GM18502 (cell line): Measurements from ENCODE around the gene PCNX3.
"Not testable (repeated sequence)": the region's sequence is repeated elsewhere in the genome, so short reads cannot be mapped to it uniquely, and the experiment has no call there.

Experiments
- ATAC-seq: cut with Tn5 transposase; IDR thresholded peaks from one replicate; pipeline ENCODE4 v1.9.1; 2021; ENCODE audit warnings: mild to moderate bottlenecking; ENCODE audit not compliant: unreplicated experiment, poor library complexity

PCNX3 gene

DNA sequence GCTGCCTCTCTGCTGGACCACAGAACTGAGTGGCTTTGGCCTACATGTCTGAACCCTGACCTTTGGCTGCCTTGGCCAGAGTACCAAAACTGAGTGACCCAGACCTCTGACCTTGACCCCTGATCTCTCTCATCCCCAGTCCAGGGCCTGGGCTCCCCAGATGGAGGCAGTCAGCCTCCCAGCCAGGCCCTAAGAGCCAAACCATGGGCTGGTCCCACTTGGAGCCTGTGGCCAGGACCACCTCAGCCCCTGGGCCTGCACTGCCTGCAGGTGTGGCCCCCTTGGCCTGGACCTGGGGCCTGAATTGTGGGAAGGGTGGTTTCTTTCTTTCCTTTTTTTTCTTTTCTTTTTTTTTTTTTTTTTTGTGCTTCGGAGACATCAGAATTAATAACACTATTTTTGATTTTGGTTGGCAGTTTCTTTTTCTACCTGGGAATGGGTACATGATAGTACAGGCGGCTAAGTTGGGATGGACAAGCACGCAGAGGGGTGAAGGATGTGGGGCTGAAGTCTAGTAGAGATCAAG, 21.5 kb downstream of the PCNX3 start:
- no peak for ATAC-seq

DNA sequence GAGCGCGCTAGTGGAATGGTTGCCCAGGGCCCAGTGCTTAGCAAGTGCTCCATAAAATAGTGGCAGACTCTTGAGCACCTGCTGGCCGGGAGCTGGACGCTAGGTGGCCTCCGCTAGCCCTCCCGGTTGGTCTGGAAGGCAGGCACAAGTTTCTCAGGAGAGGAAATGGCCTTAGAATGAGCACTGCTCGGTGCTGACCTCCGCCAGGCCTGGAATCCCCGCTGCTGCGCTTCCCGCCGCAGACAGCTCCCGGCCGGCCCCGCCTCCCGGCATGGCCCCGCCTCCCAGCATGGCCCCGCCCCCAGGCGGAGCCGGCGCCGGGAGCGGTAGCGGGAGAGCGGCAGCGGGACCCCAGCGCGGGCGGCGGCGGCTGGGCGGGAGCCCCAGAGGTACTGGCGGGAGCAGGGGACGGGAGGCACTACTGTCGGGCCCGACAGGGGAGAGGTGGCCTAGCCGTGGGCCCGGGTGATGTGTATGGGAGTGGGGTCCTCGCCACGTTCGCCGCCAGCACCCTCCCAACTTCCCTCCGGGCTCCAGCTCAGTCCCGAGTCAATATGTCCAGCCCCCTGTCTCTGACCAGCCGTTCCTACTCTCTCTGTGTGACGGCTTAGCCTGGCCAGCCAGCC, 22.3 kb downstream of the PCNX3 start, which contains the start of gene SIPA1:
Gene SIPA1 (plus strand): TSS at position 308 of the 626 bp plus-strand sequence. CDS start 2,821 bp downstream, outside the sequence.
- ATAC-seq: peak; percentile 43

DNA sequence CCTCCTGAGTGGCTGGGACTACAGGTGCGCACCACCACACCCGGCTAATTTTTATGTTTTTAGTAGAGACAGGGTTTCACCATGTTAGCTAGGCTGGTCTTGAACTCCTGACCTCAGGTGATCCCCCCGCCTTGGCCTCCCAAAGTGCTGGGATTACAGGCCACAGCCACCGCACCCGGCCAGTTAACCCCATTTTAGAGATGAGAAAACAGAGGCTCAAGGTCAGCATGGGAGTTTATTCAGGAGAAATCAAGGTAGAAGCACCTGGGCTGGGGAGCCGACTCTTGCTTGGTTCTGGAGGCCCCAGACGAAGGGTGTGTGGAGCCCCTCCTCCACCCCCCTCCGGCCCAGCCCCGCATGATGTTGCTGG, 23.6 kb downstream of the PCNX3 start:
- not testable (repeated sequence) for ATAC-seq

DNA sequence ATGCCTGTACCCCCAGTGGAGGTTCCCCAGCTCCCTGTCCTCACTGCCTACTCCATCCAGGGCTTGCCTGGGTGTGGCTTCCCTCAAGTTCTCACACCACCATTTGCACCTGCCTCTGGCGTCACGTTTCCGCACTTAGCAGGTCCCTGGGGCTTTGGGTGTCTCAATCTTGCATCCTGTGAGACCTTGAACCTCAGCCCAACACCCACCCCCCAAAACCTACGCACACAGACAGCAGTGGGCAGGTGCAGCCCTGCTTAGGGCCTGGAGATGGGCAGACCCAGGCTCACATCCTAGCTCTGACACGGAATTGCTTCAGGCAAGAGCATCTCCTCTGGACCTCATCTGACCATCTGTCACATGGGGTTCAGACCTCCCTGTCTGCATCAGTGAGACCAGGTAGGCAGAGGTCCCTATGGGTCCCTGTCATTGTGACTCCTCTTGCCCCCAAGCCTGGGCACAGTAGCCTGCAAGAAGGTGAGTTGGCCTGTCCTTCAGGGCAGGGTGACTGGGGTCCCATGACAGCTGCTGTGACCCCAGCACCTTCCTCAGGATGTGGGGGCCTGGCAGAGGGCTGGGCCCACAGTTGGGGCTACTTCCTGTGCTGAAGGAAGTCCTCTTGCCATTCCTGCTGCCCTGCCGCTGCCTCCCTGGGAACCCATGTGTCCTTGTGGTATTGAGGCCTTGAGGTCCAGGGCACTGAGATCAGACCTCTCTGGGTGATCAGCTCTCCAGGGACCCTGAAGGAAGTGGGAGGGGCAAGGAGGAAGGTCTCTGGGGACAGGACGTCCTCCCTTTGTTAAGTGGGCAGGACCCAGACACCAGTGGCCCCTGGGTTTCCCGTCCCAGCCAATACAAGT, 24.3 kb downstream of the PCNX3 start:
- ATAC-seq: peak; percentile 37

DNA sequence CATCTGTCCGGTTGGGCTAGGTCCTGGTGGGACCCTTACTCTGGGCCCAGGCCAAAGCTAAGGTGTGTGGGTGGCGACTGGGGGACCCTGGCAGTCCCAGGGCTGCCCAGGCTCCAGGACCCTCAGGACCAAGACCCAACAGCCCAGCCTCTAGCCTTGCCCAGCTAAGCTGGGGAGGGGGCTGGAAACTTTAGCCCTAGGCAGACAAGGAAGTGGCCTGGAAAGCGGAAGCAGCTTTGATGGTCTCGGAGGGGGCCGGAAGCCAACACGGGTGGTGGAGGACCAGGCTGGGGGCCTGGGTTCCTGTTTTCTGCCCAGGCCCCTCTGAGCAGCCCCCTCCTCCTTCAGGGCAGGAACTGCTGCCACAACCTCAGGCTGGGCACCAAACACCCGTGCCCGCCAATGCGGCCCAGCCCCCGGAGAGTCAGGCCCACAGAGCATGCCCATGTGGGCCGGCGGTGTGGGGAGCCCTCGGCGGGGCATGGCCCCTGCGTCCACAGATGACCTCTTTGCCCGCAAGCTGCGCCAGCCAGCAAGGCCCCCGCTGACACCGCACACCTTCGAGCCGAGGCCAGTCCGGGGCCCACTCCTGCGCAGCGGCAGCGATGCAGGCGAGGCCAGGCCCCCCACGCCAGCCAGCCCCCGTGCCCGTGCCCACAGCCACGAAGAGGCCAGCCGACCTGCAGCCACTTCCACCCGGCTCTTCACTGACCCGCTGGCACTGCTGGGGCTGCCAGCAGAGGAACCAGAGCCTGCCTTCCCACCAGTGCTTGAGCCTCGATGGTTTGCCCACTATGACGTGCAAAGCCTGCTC, 25.1 kb downstream of the PCNX3 start:
- ATAC-seq: no peak

DNA sequence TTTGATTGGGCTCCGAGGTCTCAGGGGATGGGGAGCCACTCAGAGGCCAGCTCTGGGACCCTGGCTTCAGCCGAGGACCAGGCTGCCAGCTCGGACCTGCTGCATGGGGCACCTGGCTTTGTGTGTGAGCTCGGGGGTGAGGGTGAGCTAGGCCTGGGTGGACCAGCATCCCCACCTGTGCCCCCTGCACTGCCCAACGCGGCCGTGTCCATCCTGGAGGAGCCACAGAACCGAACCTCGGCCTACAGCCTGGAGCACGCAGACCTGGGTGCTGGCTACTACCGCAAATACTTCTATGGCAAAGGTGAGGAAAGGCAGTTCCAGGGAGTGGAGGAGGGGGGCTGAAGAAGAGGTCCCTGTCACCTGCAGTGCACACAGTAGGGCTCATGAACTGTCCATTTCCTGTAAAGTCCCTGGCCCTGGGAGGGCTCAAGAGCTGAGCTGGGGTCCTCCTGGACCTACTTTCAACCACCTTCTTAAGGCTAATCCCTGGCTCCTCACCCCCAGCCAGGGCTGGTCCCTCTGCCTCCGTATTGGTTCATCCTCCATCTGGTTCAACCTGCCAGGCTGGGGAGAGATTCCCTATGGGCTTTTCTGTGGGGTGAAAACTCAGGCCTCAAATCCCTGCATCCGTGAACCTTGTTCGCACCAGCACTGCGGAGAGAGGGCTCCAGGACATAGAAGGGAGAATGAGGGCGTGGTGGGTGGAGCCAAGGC, 25.9 kb downstream of the PCNX3 start:
- ATAC-seq: no peak

DNA sequence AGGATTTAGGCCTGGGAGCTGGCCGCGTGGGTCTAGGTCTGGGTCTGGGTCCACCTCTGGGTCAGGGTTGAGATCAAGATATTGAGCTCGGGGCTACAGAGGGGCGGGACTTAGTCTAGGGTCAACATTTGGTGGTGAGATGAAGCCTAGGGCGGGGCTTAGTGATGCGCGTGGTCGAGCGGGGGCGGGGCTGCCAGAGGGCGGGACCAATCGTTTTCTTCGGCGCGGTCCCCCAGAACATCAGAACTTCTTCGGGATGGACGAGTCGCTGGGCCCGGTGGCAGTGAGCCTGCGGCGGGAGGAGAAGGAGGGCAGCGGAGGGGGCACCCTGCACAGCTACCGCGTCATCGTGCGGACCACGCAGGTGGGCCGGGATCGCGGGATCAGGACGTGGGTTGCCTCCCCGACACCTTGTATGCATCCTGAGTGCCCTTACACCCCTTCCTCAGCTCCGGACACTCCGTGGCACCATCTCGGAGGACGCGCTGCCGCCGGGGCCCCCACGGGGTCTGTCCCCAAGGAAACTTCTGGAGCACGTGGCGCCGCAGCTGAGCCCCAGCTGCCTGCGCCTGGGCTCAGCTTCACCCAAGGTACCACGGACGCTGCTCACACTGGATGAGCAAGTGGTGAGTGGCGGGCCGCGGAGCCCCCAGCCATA, 26.6 kb downstream of the PCNX3 start:
- ATAC-seq: no peak

DNA sequence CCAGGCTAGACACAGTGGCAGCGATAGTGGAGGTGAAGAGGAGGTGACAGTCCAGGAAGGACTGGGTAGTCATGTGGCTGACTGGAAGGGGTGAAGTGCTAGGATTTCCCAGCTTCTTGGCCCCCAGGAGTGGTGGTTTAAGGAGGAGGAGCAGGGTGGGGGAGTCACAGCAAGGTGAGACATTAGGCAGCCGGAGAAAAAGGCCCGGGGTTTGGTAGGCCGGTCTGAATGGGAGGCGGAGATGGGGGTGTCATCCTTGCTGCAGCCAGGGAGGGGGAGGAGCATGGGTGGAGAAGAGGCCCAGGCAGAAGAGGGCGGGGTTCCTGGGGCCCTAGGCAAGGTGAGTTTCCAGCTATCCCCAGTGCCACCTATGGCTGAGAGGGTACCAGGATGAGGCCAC, 28.4 kb downstream of the PCNX3 start:
- no peak for ATAC-seq

DNA sequence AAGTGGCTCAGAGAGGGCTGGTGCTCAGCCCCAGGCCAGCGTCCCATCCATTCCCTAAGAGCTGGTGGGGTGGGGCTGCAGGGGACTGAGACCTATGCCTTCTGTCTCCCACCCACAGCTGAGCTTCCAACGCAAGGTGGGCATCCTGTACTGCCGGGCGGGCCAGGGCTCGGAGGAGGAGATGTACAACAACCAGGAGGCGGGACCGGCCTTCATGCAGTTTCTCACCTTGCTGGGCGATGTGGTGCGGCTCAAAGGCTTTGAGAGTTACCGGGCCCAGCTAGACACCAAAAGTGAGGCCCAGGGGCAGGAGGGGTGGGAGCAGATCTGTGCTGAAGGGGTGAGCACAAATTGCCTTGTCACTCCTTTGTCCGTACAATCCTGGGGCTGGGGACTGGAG, 29.3 kb downstream of the PCNX3 start:
- ATAC-seq: no peak

DNA sequence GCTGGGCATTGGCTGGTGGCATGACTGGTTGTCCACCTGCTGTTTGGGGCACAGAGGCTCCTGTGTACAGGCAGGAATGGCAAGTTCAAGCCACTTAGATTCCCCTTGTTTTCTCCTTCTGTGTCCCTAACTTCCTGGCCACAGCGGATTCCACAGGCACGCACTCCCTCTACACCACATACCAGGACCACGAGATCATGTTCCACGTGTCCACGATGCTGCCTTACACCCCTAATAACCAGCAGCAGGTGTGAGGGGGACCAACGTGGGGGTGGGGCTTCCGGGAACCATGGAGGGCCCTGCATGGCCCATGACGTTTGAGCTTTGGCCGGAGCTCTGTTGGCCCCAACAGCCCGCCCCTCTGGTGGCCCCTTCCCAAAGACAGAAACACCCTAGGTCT, 30.1 kb downstream of the PCNX3 start:
- ATAC-seq: no peak

DNA sequence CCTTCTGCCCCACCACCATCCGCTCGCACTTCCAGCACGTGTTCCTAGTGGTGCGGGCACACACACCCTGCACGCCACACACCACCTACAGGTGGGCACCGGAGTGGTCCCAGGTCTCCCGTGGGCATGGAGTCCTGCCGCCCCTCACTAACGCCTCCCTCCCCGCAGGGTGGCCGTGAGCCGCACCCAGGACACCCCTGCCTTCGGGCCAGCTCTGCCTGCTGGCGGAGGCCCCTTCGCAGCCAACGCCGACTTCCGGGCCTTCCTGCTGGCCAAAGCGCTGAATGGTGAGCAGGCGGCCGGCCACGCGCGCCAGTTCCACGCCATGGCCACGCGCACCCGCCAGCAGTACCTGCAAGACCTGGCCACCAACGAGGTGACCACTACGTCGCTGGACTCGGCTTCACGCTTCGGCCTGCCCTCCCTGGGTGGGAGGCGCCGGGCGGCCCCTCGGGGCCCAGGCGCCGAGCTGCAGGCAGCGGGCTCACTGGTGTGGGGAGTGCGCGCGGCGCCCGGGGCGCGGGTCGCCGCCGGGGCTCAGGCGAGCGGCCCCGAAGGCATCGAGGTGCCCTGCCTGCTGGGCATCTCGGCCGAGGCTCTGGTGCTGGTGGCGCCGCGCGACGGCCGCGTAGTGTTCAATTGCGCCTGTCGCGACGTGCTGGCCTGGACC, 30.8 kb downstream of the PCNX3 start:
- ATAC-seq: no peak

DNA sequence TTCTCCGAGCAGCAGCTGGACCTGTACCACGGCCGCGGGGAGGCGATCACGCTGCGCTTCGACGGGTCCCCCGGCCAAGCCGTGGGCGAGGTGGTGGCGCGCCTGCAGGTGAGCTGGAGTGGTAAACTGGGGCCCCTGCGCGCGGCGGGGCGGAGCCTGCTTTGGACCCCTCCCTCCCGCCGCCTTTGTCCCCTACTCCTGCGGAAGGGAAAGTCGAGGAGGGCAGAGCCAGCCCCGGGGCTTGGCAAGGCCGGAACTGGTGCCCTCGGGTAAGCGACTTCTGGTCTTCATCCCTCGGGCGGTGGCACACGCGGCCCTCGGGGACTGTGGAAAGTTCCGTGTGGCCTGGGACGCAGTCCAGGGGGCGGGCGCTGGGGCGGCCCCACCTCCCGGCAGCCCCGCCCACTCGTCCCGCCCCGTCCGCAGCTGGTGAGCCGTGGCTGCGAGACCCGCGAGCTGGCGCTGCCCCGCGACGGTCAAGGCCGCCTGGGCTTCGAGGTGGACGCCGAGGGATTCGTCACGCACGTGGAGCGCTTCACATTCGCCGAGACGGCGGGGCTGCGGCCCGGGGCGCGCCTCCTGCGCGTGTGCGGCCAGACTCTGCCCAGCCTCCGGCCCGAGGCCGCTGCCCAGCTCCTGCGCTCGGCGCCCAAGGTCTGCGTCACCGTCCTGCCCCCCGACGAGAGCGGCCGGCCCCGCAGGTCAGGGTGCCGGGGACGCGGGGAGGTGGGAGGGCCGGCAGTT, 31.6 kb downstream of the PCNX3 start:
- no peak for ATAC-seq

DNA sequence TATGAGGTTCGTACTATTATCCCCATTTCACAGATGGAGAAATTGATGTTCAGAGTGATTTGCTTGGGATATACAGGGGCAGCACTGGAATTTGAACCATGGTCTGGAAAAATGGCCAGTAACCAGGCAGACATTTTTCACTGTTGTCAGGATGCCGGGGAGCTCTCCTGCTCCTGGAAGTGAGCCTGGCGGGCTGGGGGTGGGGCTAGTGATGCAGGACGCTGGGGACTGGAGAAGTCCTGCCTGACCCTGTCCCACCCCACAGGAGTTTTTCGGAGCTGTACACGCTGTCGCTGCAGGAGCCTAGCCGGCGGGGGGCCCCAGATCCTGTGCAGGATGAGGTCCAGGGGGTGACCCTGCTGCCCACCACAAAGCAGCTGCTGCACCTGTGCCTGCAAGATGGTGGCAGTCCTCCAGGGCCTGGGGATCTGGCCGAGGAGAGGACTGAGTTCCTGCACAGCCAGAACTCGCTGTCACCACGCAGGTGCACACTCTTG, 33.5 kb downstream of the PCNX3 start:
- ATAC-seq: no peak

DNA sequence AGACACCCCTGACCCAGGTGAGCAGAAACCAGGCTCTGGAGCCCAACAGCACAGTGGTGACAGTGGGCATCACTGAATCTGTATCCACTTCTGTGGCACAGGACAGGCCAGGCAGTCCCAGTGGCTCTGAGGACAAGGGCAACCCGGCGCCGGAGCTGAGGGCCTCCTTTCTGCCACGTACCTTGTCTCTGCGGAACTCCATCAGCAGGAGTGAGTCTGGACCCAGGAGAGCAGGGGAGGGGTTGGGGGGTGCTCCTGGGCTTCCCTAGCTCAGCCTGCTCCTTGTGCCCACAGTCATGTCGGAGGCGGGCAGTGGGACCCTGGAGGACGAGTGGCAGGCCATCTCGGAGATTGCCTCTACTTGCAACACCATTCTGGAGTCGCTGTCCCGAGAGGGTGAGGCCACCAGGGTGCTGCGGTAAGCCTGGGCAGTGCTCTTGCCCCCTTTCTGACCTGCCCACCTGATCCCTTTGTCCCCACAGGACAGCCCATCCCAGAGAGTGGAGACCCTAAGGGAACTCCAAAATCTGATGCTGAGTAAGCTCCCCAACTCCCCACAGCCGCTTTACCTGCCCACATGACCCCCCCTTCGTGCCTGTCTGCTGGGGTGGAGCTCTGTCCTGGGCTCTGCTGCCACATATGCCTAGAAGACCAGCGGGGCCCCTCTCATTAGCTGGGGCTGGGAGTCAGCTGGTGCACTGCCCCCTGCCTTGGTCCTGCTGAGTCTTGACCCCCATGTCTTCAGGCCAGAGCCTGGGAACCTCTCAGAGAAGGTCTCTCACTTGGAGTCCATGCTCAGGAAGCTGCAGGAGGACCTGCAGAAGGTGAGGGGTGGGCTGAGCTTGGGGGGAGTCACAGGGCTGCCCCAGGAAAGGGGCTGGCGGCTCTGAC, 34.3 kb downstream of the PCNX3 start:
- ATAC-seq: no peak

DNA sequence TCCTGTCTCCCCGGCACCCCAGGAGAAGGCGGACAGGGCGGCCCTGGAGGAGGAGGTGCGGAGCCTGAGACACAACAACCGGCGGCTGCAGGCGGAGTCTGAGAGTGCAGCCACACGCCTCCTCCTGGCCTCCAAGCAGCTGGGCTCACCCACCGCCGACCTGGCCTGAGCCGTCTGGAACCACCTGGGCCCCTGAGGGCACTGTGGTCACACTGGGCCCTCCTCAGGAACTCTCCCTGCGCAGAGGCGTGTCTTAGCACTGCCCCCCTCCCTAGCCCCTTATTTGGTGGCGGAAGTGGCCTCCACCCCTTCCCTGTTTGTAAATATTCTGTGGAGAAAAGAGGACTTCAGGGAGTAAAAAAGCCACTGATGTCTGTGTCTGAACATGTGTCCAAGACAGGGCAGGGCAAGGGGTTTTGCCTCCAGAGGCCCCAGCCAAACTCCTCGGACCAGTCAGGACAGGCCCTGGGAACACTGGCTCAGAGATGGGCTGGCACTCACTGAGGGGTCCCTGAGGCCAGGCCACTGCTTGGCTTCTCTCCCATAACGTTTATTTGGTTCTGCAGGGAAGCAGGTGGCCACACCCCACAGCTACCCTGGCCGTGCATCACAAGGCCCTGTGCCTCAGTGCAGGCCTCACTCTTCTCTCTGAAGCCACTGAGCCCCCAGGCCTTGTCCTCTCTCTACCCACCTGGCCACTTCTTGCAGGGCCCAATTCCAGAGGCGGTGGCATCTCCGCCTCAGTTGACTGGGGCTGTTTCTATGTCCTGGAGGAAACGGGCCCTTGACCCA, 35.2 kb downstream of the PCNX3 start:
- no peak for ATAC-seq

DNA sequence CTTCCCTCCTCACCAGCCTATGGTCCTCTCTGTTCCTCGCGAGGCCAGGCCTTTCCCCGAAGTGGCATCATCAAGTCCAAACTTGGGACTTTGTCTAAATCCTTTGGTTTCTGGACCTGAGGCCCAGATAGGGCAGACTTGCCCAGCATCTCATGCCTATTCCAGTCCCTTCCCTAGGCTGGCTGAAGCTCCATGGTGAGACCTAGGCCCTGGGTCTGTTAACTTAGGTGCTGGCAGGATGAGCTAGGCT, 35.7 kb downstream of the PCNX3 start:
- no peak for ATAC-seq
